Measurements from ENCODE around the gene MYH11. TPM values are rescaled to one million over a fixed set of nuclear protein-coding genes. Genes with fewer than 3 reads are reported as not detected.
A peak's percentile ranks its signal among the peaks of the same experiment; 100 is the strongest.

Gene MYH11
- total RNA-seq, 1 donor, result under 0.01 TPM

- no peak for DNase-seq (ENCODE audit: low read depth)
- no peak overlapping the region for H3K4me3 ChIP-seq (ENCODE audit: low read depth, low read length)
- no peak for TF ChIP-seq CTCF (IDR thresholded peaks at IDR 0.05; ENCODE audit: insufficient read depth, low read depth, low read length)
These were observed 151.7 kb downstream of the MYH11 start for GRCh38 chr16:15705064-15705565.

- DNase-seq (ENCODE audit: low read depth), result peak; percentile 77
- TF ChIP-seq CTCF (IDR thresholded peaks at IDR 0.05; ENCODE audit: insufficient read depth, low read depth, low read length), result peak; percentile 83
These were observed 152.3 kb downstream of the MYH11 start for GRCh38 chr16:15704545-15704987.

GRCh38 chr16:15703029-15703736, 153.6 kb downstream of the MYH11 start:
- TF ChIP-seq CTCF (IDR thresholded peaks at IDR 0.05; ENCODE audit: insufficient read depth, low read depth, low read length), result no peak
- DNase-seq (ENCODE audit: low read depth), result peak; percentile 50
- H3K4me3 ChIP-seq (ENCODE audit: low read depth, low read length), result no peak overlapping the region

More at GRCh38 chr16:15704545-15704987, 152.3 kb downstream of the MYH11 start:
- no peak overlapping the region for H3K4me3 ChIP-seq (ENCODE audit: low read depth, low read length)

- no peak for TF ChIP-seq CTCF (IDR thresholded peaks at IDR 0.05; ENCODE audit: insufficient read depth, low read depth, low read length)
- DNase-seq (ENCODE audit: low read depth), result peak; percentile 55
- no peak overlapping the region for H3K4me3 ChIP-seq (ENCODE audit: low read depth, low read length)
These were observed 154.6 kb downstream of the MYH11 start for GRCh38 chr16:15701975-15702970.

GRCh38 chr16:15701367-15701766, 155.5 kb downstream of the MYH11 start:
- DNase-seq (ENCODE audit: low read depth), result no peak
- no peak overlapping the region for H3K4me3 ChIP-seq (ENCODE audit: low read depth, low read length)
- no peak for TF ChIP-seq CTCF (IDR thresholded peaks at IDR 0.05; ENCODE audit: insufficient read depth, low read depth, low read length)

GRCh38 chr16:15699819-15700218, 157.0 kb downstream of the MYH11 start:
- no peak for TF ChIP-seq CTCF (IDR thresholded peaks at IDR 0.05; ENCODE audit: insufficient read depth, low read depth, low read length)
- no peak for DNase-seq (ENCODE audit: low read depth)
- H3K4me3 ChIP-seq (ENCODE audit: low read depth, low read length), result no peak overlapping the region
